NCI-H2171 treated with DMSO at 0.1 percent for 48 hours (cell line): Measurements from ENCODE around the gene NAP1L5.

Source experiments
- DNase-seq: peaks from one replicate; lab custom pipeline; 2025; lab: John Stamatoyannopoulos, UW

Gene NAP1L5, protein sequence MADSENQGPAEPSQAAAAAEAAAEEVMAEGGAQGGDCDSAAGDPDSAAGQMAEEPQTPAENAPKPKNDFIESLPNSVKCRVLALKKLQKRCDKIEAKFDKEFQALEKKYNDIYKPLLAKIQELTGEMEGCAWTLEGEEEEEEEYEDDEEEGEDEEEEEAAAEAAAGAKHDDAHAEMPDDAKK

GRCh38 chr4:88697588-88698329 is at the start of gene NAP1L5:
Gene NAP1L5, minus strand, starts transcription at chr4:88697829. Its CDS starts 75 bp downstream, at chr4:88697754.
- no peak for DNase-seq

GRCh38 chr4:88747351-88747750 is 49.7 kb upstream of the NAP1L5 start:
- DNase-seq, result no peak

- no peak for DNase-seq
Measured at GRCh38 chr4:88746206-88746605, 48.6 kb upstream of the NAP1L5 start.

- no peak for DNase-seq
Measured at GRCh38 chr4:88745581-88746163, 48.0 kb upstream of the NAP1L5 start.

DNA sequence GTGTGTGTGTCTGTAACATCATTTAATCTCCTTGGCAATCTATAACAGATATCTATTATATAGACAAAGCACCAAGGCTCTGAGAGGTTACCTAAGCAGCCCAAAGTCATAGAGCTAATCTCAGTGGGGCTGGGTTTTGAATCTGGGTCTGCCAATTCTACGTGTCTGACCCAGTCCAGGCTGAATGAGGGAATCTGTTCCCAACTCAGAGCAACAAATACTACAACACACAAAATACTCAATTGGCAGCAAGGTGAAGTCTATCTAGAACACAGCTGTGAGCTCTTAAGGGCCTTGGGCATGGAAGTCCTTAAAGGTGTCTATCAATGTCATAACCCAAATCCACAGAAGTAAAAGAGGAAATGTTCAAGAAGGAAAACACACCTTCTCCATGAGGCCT is 47.5 kb upstream of the NAP1L5 start:
- no peak for DNase-seq

- DNase-seq, result no peak
Measured at GRCh38 chr4:88744609-88745008, 47.0 kb upstream of the NAP1L5 start.

DNA sequence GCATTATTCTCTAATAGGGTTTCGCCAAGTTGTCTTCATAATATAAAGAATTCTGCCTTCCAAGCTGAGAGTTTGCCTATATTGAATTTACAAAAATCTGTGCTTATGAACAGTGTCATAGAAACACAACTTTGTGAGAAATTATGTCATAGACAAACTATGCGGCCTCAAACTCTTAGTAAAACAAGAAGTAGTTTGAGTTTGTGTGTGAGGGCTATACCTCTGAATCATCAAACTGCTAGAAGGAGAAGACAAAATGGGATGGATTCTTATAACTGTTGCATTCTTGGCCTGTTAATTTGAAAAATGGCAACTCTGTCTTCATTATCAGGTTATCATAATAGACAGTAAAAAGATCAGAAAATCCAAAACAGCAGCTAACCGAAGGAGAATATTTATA is 46.1 kb upstream of the NAP1L5 start:
- DNase-seq, result no peak

- DNase-seq, result no peak
Measured at GRCh38 chr4:88742561-88742960, 44.9 kb upstream of the NAP1L5 start.

DNA sequence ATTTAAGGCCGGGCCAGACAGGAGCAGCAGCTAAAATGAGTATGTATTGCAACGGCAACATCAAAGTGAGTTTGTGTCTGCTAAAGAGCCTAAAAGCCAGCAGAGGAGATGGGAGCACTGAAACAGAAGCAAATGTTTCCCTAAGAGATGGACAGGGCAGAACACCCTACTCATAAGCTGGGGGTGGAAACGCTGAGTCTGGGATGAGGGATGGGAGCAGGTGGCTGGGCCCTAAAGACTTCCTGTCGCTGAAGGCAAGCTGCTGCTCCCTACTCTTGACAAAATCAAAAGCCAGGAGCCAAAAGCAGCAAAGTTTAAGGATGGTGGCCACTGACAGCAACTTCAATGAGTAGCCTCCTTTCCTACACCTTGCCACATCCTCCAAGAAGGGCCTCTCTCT is 40.6 kb upstream of the NAP1L5 start:
- DNase-seq, result peak; percentile 4

- peak; percentile 59 for DNase-seq
Measured at GRCh38 chr4:88737307-88737941, 39.8 kb upstream of the NAP1L5 start.

GRCh38 chr4:88736264-88736663 is 38.6 kb upstream of the NAP1L5 start:
- no peak for DNase-seq

DNA sequence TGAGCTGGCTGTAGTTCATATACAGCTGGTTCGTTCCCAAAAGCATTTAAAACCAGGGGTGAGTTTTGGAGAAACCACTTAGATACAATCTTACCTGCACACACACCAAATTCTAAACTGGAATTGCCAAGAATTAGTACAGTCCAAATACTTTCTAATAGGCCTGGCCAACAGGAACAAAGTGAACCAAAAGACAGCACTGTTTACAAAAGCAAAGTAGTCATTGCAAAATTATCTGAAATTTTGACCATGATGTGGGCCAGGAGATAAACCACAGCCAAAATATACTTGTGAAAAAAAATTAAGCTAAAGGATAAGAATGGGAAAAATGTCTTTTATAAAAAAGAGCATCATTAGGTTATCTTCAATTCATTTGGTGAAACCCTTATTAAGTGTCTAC is 37.9 kb upstream of the NAP1L5 start:
- no peak for DNase-seq

DNA sequence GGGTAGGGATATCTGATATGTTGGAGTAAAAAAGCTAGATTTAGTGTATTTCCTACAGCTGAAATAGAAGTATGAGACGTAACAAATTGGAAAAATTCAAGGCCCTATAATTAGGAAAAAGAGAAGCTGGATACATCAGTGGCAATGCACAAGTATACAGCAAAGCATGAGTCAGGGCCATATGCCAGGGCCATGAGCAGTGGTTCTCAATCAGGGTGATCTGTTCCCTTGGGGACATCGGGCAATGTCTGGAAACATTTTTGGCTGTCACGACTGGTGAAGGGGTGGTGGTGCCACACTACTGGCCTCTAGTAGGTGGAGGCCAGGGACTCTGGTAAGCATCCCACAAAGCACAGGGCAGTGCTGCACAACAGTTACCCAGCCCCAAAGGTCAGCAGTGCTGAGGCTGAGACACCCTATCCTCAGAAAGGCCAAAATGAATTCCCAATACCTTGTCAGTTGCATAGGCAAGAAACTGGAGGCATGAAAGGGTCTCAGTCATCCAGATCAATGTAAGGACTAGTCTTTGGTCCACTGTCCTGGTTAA is 36.8 kb upstream of the NAP1L5 start:
- no peak for DNase-seq

DNA sequence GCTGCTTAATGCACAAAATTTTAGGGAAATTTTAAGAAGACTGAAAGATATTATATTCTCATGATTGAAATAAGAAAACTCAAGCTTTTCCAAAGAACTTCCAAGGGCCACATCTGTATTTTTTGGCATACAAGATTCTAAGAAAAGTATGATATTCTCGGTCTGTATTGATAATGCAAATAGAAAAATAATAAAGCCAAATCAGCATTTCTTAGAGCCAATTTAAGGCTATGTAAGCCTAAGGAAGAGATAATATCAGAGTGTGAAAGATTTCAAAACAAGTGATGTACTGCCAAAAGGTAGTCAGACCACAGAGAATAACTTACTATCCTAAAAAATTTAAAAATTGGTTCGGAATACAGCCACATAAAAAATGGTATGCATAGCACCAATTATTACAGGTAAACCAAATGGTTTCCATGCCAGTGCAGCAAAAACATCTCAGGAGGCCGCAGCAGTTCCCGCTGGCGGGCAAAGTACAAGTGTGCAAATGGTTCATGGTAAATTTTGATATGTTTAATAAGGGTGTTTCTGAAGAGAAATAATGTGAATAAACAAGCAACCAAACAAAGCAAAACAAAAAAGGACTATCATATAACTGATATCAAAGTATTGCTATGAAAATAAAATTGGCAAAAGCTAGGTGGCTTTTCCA is 35.2 kb upstream of the NAP1L5 start:
- DNase-seq, result no peak

DNA sequence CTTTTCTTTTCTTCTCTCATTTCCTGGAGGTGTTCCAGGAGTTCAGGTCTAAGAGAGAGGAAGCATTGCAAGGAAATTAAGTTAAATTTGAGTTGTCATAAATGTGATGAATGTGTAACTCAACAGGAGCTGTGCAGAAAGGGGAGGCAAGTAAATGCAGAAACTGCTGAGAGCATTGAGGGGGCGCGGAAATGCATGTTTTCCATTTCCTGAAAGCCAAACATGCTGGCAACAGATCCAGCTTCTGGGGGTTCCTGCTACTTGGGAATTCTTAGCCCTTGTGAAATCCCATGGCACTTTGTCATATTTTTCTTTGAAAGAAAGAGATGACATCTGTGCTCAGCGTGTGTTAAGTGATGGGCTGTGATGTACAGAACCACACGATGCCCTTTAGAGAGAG is 33.8 kb upstream of the NAP1L5 start:
- DNase-seq, result no peak

- no peak for DNase-seq
Measured at GRCh38 chr4:88730811-88731210, 33.2 kb upstream of the NAP1L5 start.

DNA sequence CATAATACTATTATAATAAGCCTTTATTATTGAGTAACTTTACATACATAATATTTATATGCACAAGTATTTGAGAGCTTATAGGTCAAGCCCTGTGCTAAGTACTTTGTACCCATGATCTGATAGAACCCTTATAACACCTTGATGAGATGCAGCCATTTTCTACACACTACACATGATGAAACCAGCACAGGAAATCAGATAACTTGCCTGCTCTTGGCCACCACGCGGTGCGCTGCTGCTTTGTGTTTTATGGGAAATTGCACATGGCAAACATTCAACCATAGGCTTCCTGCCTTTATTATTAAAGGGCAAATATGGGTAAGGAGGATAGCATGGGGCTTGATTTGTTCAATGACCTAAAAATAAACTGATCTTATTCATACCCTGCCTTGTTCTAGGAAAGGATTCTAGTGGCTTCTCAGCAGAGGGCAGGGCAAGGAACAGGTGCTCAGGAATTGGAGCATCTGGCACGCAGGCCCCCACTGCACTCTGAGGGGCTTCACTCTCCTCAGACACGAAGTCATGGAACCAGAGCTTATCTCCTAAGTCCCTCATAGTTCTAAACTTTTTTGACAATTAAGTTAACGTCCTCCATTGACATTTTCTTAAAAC is 31.6 kb upstream of the NAP1L5 start:
- no peak for DNase-seq

- no peak for DNase-seq
Measured at GRCh38 chr4:88728146-88728545, 30.5 kb upstream of the NAP1L5 start.

- DNase-seq, result no peak
Measured at GRCh38 chr4:88725986-88726385, 28.4 kb upstream of the NAP1L5 start.

- DNase-seq, result no peak
Measured at GRCh38 chr4:88725143-88725542, 27.5 kb upstream of the NAP1L5 start.

GRCh38 chr4:88724406-88724805 is 26.8 kb upstream of the NAP1L5 start:
- no peak for DNase-seq

- DNase-seq, result no peak
Measured at GRCh38 chr4:88722828-88723227, 25.2 kb upstream of the NAP1L5 start.
